Kidney glomerular epithelial cell (primary cell): ENCODE data around the gene RGP1.

Source experiments
- DNase-seq: peaks from one replicate; lab custom pipeline; 2025; lab: John Stamatoyannopoulos, UW

RGP1 gene

GRCh38 chr9:35719546-35719945, 29.5 kb upstream of the RGP1 start:
- DNase-seq: no peak

GRCh38 chr9:35723426-35723825, 25.7 kb upstream of the RGP1 start:
- DNase-seq: no peak

- no peak for DNase-seq
Observed at GRCh38 chr9:35723908-35724307, 25.2 kb upstream of the RGP1 start.

- no peak for DNase-seq
Observed at GRCh38 chr9:35725362-35725761, 23.7 kb upstream of the RGP1 start.

- DNase-seq: peak; percentile 32
Observed at GRCh38 chr9:35726931-35727330, 22.2 kb upstream of the RGP1 start.

DNA sequence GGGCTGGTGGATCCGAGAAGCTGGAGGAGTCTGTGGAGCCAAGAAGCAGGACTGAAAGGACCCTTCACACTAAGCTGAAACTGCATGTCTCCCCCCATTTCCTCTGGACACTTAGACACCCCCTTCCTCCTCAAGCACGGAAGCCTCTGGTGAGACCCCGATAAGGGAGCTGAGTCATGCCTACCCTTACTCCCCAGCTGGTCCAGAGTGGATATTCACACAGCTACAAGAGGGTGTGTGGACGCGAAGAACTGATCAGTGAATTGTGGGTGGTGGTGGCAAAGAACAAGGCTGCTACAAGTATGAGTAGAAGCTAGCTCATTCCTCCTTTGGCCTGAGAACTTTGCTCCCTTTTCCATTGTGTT, 21.4 kb upstream of the RGP1 start:
- peak; percentile 55 for DNase-seq

GRCh38 chr9:35728041-35728971, 20.8 kb upstream of the RGP1 start:
- peak; percentile 97 for DNase-seq

DNA sequence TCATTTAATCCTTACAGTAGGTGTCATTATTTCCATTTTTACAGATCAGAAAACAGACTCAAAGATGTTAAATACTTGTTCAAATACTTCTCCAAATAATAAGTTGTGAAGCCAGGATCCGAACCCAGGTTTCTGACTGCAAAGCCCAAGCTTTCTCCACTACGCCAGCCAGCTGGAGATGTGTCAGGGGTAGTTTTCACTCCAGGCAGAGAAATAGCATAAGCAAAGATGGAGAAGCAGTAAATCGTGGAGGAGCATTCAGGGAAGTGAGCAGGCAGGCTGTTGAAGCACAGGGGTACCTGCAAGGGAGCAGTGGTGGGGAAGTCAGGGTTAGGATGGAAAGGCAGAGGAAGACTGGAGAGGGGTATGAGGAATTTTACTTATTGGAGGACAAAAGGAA, 20.0 kb upstream of the RGP1 start:
- DNase-seq: no peak

- DNase-seq: peak; percentile 85
Observed at GRCh38 chr9:35729700-35730485, 19.2 kb upstream of the RGP1 start.

DNA sequence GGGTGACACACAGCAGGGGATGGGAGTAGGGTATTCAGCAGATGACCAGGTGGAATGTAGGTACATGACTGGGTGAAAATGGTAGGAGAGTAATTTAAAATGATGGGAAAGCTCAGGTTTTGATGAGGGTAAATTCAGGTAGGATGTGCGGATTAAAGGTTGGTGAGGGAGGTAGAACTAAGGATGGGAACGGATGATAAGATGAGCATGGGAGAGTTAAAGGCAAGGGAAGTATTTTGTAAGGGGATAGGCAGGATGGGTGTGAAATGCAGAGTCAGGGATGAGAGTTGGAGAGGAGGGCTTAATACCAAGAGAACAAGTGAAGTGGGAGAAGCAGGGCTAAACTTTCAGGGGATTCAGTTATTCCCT, 18.6 kb upstream of the RGP1 start:
- DNase-seq: no peak

DNA sequence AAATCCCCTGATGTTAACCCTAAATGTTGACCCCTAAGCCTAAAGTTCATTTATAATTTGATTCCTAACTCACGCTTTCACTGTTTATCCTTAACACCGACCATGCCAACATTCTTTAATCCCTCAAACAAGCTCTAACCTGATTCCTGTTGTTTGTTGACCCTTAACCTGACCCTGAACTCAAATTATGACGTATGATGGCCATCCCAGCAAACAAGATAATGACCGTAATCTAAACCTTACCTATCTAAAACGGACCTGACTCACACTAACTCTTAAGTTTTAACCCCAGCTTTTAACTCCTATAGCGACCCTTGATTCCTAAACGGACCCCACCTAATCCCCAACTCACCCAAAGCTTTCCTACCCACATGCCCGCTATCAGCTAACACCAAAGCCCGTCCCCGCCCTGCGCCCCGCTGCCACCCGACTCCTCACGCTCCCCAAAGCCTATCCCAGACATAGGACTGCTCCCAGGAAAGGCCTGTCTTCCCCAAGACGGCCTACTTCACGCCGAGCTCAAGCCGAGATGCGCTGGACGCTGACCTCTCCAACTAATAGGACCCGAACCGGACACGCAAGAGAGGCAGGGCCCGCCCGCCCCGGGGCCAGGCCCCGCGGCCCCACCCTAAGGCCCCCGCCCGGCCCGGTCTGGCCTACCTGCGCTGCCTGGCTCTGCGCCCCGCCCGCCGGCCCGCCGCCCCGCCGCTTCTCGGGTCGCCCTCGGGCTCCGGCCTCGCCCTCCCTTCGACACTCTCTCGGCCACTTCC, 17.5 kb upstream of the RGP1 start:
- DNase-seq: no peak

DNA sequence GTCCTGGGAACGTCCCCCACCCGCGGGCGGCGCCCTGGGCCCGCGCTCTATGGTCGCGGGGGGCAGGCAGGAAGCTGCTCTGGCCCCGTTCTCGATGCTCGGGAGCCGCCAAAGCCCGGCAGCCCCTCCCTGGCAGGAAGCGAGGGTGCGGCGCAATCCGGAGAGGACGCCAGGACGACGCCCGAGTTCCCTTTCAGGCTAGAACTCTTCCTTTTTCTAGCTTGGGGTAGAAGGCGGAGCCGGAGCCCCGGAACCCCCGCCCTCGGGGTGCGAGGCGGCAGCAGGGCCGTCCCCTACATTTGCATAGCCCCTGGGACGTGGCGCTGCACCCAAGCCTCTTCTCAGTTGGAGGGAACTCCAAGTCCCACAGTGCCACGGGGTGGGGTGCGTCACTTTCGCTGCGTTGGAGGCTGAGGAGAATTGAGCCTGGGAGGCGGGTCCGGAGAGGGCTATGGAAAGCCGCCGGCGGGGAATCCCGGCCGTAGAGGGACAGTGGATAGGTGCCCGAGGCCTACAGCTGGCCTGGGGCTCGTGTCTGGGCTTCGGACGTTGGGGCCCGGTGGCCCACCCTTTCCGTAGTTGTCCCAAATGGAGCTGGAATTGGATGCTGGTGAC, 16.8 kb upstream of the RGP1 start, which contains the start of the genes CREB3 and TLN1:
TSS of gene CREB3 (plus strand) at position 482 of the 615 bp plus-strand sequence. CDS start at position 589, 107 bp downstream.
TSS of gene TLN1 (minus strand) at position 11 of the 615 bp plus-strand sequence. CDS start 6,501 bp downstream, outside the sequence.
- peak; percentile 96 for DNase-seq

DNA sequence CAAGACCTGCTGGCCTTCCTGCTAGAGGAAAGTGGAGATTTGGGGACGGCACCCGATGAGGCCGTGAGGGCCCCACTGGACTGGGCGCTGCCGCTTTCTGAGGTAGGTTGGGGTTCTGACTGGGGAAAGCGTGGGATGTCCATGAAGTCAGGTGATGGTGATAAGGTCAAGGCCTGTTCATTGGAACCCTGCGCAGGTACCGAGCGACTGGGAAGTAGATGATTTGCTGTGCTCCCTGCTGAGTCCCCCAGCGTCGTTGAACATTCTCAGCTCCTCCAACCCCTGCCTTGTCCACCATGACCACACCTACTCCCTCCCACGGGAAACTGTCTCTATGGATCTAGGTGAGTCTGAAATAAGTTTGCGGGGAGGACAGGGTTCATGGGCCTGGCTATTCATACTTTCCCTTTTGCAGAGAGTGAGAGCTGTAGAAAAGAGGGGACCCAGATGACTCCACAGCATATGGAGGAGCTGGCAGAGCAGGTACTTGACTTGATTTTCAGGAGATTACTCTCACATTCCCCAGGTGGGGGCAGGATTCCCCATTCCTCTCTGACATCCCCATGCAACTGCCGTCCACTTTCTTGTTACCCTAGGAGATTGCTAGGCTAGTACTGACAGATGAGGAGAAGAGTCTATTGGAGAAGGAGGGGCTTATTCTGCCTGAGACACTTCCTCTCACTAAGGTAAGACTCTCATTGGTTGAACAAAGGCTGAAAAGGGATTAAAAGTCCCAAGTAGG, 16.1 kb upstream of the RGP1 start:
- DNase-seq: peak; percentile 86

- DNase-seq: no peak
Observed at GRCh38 chr9:35734096-35734495, 15.0 kb upstream of the RGP1 start.

DNA sequence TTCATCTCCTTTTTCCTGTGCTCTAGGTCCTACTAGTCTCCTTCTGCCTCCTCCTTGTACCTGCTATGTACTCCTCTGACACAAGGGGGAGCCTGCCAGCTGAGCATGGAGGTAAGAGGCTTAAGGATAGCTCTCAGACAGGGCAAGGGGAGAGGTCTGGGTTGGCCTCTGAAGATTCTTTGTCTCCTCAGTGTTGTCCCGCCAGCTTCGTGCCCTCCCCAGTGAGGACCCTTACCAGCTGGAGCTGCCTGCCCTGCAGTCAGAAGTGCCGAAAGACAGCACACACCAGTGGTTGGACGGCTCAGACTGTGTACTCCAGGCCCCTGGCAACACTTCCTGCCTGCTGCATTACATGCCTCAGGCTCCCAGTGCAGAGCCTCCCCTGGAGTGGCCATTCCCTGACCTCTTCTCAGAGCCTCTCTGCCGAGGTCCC, 12.9 kb upstream of the RGP1 start:
- peak; percentile 42 for DNase-seq

- DNase-seq: no peak
Observed at GRCh38 chr9:35737143-35737542, 11.9 kb upstream of the RGP1 start.

- DNase-seq: no peak
Observed at GRCh38 chr9:35738186-35738585, 10.9 kb upstream of the RGP1 start.

DNA sequence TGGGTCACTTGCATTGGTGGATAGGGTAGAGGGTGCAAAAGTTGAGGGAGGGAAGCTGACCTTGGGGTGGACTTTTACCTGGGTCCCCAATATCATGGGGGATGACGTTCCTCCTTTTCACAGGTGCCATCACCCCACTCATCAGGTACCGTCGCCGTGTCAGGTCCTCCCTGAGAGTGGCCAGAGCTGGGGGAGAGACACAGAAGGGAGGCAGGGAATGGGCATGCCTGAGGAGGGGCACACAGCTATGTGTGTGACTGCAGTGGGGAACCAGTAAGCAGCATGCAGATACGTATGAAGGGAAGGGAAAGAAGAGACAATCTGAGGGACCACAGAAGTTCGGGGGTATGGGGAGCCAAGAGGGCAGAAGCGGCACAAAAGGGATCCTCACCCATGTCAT, 10.2 kb upstream of the RGP1 start:
- DNase-seq: no peak

DNA sequence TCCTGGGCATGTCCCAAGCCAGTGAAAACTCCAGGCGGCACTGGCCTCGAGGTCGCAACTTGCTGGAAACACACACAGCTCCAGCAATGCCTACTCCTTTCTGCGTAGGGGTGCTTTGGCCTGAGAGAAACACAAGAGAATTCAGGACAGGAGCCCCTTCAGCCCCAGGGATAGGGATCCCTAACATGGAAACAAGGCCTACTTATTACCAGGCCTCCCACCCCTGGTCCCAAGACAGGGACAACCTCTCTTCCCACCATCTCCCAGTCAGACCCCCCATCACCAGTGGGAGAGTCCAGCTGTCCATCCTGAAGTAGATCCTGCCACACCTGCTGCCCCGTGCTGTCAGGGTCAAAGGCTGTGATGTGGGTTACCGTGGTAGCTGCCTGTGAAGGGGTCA, 8.8 kb upstream of the RGP1 start:
- DNase-seq: no peak

- no peak for DNase-seq
Observed at GRCh38 chr9:35741740-35742139, 7.3 kb upstream of the RGP1 start.

GRCh38 chr9:35743452-35743851, 5.6 kb upstream of the RGP1 start:
- no peak for DNase-seq
